Measurements from ENCODE around the gene SF1. TPM values are rescaled to one million over a fixed set of nuclear protein-coding genes. Genes with fewer than 3 reads are reported as not detected.

Gene SF1
- total and polyA plus RNA-seq, 12 donors = 76.2 to 395 (median 213) TPM

- peak overlapping the region in 2 of 5 donors; percentile 4 to 22 for H3K27ac ChIP-seq
- no peaks in the 10 kb centered on the region for H3K27me3 ChIP-seq
- H3K36me3 ChIP-seq (replicated peaks in 1 of 2) = peaks cover 0 to 100% of the 10 kb centered on the region in 2 donors
- TF ChIP-seq POLR2A (IDR thresholded peaks at IDR 0.05) = no peak
- TF ChIP-seq, protein P1, sequence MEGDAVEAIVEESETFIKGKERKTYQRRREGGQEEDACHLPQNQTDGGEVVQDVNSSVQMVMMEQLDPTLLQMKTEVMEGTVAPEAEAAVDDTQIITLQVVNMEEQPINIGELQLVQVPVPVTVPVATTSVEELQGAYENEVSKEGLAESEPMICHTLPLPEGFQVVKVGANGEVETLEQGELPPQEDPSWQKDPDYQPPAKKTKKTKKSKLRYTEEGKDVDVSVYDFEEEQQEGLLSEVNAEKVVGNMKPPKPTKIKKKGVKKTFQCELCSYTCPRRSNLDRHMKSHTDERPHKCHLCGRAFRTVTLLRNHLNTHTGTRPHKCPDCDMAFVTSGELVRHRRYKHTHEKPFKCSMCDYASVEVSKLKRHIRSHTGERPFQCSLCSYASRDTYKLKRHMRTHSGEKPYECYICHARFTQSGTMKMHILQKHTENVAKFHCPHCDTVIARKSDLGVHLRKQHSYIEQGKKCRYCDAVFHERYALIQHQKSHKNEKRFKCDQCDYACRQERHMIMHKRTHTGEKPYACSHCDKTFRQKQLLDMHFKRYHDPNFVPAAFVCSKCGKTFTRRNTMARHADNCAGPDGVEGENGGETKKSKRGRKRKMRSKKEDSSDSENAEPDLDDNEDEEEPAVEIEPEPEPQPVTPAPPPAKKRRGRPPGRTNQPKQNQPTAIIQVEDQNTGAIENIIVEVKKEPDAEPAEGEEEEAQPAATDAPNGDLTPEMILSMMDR (IDR thresholded peaks at IDR 0.05) = no peak
- peaks cover 0 to 4% (median 0%) of the 10 kb centered on the region in 3 donors for H3K9me3 ChIP-seq (replicated peaks in 1 of 3)
- WGBS, 4 donors = 50 to 84% (median 81%) methylated on average over 2 of the region's 2 CpGs
- no peak overlapping the region for H3K4me3 ChIP-seq
- intact Hi-C loops (cut with DNase I) = no loop called here
- peaks cover 16 to 70% of the 10 kb centered on the region in 2 donors for H3K4me1 ChIP-seq (replicated peaks in 1 of 2)
- DNase-seq = no peak
Measured at GRCh38 chr11:64771861-64772260, 6.5 kb downstream of the SF1 start.

- WGBS, 4 donors = 83 to 90% (median 90%) methylated on average over 8 to 12 of the region's 12 CpGs
- Histone ChIP-seq H3K27me3 (no peaks in the 10 kb centered on the region), H3K27ac (no peak overlapping the region), H3K4me3 (no peak overlapping the region), H3K9me3 (replicated peaks in 1 of 3) (peaks cover 0 to 4% (median 0%) of the 10 kb centered on the region in 3 donors), H3K4me1 (replicated peaks in 1 of 2) (peaks cover 11 to 56% of the 10 kb centered on the region in 2 donors), H3K36me3 (replicated peaks in 1 of 2) (peaks cover 0 to 100% of the 10 kb centered on the region in 2 donors)
- peak in 1 of 7 donors; percentile 21 for DNase-seq
- intact Hi-C loops (cut with DNase I) = no loop called here
- TF ChIP-seq POLR2A (IDR thresholded peaks at IDR 0.05) = no peak
- TF ChIP-seq, protein P1 (IDR thresholded peaks at IDR 0.05) = no peak
Measured at GRCh38 chr11:64770120-64770519, 8.2 kb downstream of the SF1 start.

DNA sequence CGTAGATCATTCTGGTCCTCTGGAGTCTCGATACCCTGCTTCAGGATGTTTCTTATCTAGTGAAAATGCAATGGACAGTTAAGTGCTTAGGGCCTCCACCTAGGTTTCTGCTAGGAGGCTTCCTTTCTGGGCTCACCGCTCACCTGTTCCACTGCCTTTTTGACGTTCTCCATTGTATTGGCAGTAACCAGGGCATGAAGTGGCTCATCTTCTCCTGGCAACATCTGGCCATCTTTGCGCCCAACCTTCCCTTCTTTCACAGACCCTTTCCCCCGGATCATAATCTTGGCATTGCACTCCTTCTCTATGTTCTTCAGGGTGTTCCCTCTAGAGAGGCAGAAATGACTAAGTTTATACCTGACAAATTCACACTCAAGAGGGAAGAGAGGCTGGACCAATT, 9.1 kb downstream of the SF1 start:
- Histone ChIP-seq H3K36me3 (replicated peaks in 1 of 2) (peaks cover 0 to 100% of the 10 kb centered on the region in 2 donors), H3K27me3 (no peaks in the 10 kb centered on the region), H3K27ac (no peak overlapping the region), H3K9me3 (replicated peaks in 1 of 3) (peaks cover 0 to 4% (median 0%) of the 10 kb centered on the region in 3 donors), H3K4me3 (no peak overlapping the region), H3K4me1 (replicated peaks in 1 of 2) (peaks cover 9 to 56% of the 10 kb centered on the region in 2 donors)
- peak in 1 of 7 donors; percentile 10 for DNase-seq
- intact Hi-C loops (cut with DNase I) = no loop called here
- TF ChIP-seq, protein P1 (IDR thresholded peaks at IDR 0.05) = no peak
- no peak for TF ChIP-seq POLR2A (IDR thresholded peaks at IDR 0.05)
- WGBS, 4 donors = 82 to 91% (median 86%) methylated on average over 6 of the region's 6 CpGs

DNA sequence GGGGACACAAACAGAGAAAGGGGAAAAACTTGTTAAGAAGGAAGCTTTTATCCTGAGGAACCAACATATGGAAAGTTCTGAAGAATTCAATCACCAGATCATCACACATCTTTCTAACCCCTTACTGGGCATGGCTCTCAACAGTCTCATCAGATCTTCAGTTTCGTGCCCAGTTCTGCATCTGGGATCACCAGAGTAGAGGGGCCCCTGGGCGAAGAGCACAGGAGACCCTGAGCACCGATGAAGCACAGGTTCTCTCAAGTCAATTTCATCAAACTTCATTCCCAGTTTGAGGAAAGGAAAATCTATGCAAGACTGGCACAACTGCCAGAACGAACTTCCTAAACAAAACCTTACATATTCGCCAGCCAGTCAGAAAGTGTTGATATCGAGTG, 10.0 kb downstream of the SF1 start:
- H3K4me3 ChIP-seq = no peak overlapping the region
- TF ChIP-seq POLR2A (IDR thresholded peaks at IDR 0.05) = no peak
- TF ChIP-seq, protein P1 (IDR thresholded peaks at IDR 0.05) = no peak
- H3K27ac ChIP-seq = peak overlapping the region in 2 of 5 donors; percentile 52 to 83
- peaks cover 0 to 100% of the 10 kb centered on the region in 2 donors for H3K36me3 ChIP-seq (replicated peaks in 1 of 2)
- peaks cover 14 to 56% of the 10 kb centered on the region in 2 donors for H3K4me1 ChIP-seq (replicated peaks in 1 of 2)
- H3K27me3 ChIP-seq = no peaks in the 10 kb centered on the region
- 82 to 94% (median 85%) methylated on average over 6 of the region's 6 CpGs for WGBS, 4 donors
- peaks cover 0 to 4% (median 0%) of the 10 kb centered on the region in 3 donors for H3K9me3 ChIP-seq (replicated peaks in 1 of 3)
- DNase-seq = peak in 1 of 7 donors; percentile 11
- intact Hi-C loops (cut with DNase I) = no loop called here

All from adrenal gland (tissue), 12 donors.